Astrocyte of the cerebellum (primary cell): ENCODE measurements around the gene ETF1.

Experiments used
- DNase-seq: peaks from one replicate; pipeline ENCODE4 v3.0.0-alpha.2; 2011; ENCODE audit warnings: low read depth
- H3K4me3 ChIP-seq: 2 replicates; pipeline ENCODE4 v1.5.1; 2011; ENCODE audit warnings: mild to moderate bottlenecking, low read depth, low read length, moderate library complexity
- in situ Hi-C: cut with HindIII; loops from 2 replicates; pipeline ENCODE4 v1.10.0; 2017; ENCODE audit warnings: low sequenced_read_pairs
- TF ChIP-seq, protein P1 (sequence below): IDR thresholded peaks from 2 replicates; pipeline ENCODE4 v1.5.1; 2012; ENCODE audit warnings: low read length, low read depth, moderate library complexity, mild to moderate bottlenecking; ENCODE audit errors: missing control alignments

Gene ETF1

GRCh38 chr5:138580001-138580400 lies 37.0 kb upstream of the ETF1 start:
- H3K4me3 ChIP-seq: no peak overlapping the region
- in situ Hi-C loops: no loop called here
- TF ChIP-seq, protein P1, sequence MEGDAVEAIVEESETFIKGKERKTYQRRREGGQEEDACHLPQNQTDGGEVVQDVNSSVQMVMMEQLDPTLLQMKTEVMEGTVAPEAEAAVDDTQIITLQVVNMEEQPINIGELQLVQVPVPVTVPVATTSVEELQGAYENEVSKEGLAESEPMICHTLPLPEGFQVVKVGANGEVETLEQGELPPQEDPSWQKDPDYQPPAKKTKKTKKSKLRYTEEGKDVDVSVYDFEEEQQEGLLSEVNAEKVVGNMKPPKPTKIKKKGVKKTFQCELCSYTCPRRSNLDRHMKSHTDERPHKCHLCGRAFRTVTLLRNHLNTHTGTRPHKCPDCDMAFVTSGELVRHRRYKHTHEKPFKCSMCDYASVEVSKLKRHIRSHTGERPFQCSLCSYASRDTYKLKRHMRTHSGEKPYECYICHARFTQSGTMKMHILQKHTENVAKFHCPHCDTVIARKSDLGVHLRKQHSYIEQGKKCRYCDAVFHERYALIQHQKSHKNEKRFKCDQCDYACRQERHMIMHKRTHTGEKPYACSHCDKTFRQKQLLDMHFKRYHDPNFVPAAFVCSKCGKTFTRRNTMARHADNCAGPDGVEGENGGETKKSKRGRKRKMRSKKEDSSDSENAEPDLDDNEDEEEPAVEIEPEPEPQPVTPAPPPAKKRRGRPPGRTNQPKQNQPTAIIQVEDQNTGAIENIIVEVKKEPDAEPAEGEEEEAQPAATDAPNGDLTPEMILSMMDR: no peak
- no peak for DNase-seq

DNA sequence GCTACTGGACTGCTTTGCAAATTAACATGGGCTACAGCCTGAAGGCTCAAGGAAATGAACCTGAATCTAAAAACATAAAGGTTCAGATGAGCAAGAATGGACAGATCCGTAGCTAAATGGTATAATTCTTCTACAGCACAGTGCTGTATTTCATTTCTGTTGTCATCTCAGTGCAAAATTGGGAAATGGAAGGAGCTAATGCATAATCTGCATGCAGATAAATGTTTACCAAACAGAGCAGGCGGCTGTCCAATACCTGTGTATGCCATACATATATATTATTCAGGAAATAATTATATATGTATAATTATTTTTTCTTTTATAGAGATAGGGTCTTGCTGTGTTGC lies 36.5 kb upstream of the ETF1 start:
- TF ChIP-seq, protein P1: no peak
- in situ Hi-C loops: no loop called here
- DNase-seq: no peak
- no peak overlapping the region for H3K4me3 ChIP-seq

- in situ Hi-C loops: no loop called here
- TF ChIP-seq, protein P1: no peak
- no peak overlapping the region for H3K4me3 ChIP-seq
- no peak for DNase-seq
These were observed 34.4 kb upstream of the ETF1 start for GRCh38 chr5:138577452-138577851.

DNA sequence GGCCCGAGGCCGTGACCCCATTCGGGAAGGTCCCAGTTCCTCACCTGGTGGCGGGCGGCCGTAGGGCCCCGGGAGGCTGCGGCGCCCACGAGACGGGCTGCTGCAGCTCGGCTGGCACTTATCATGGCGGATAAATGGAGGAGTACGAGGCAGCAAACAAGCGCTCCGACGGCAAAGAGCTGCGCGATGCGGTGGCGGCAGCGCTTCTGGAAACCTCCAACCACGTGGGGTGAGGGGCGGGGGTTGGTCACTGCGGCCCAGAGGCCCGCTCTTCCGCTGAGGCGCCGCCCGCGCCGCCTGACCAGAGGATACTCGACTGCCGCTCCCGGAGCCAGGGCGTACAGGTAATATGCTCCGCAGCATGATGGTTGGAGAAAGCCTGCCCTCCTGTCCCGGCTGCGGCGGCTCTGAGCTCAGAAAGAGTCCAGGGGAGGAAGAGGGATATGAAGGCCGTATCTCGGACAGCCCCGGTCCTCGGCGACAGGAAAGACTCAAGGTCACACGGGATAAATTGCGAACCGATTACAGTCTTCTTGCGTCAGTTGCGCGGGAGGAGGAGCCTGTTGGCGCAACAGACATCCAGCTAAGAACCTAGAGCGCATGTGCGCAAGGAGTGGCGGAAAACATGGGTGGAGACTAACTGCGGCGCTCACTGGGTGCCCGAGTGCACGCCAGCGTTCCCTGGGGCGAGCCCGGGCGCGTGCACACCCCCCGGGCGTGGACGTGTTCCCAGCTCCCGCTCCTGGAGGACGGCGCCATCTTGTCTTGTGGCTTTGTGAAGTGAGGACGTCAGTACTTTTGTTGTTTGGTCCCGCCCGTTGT lies 32.4 kb upstream of the ETF1 start, which contains the start of gene HSPA9:
TSS of gene HSPA9 (minus strand) at position 208 of the 822 bp plus-strand sequence. CDS start at position 125, 83 bp downstream.
- TF ChIP-seq, protein P1: no peak
- peak; percentile 99 for DNase-seq
- peak within 1 kb of the TSS; percentile 87 for H3K4me3 ChIP-seq
- in situ Hi-C loops: no loop called here

GRCh38 chr5:138574744-138575193 lies 31.7 kb upstream of the ETF1 start:
- H3K4me3 ChIP-seq: peak overlapping the region; percentile 87
- no peak for DNase-seq
- TF ChIP-seq, protein P1: no peak
- in situ Hi-C loops: no loop called here

DNA sequence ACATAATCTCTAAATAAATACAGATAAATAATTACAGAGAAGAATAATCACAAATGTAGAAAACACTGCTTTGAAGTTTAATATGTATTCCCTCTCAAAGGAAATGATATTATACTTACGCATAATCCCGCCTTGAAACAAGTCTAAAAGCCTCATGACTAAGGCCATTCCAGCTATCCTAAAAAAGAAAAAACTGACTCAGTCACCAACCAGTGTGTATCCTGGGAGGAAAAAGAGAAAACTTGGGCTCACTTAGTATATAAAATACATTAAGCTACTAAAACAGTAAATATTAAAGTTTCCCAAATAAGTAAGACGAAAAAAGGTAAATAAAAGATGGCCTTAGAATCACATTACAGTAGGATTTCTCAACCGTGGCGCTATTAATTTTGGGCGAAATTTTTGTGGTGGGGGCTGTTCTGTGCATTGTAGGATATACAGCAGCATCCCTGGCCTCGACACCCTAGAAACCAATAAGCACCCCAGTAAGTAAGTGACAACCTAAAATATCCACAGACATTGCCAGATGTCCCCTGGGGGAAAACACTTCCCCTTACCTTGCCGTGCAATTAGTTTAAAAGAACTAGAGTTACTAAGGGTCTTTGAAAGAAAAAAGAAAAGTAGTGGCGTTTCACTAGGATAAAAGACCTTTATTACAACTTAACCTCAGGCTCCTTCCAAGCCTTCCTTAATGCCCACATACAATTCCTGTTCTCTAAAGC lies 31.1 kb upstream of the ETF1 start:
- H3K4me3 ChIP-seq: peak overlapping the region; percentile 87
- TF ChIP-seq, protein P1: no peak
- DNase-seq: no peak
- in situ Hi-C loops: no loop called here
